H1 (cell line): Measurements from ENCODE around the gene YPEL5. TPM values are rescaled to one million over a fixed set of nuclear protein-coding genes. Genes with fewer than 3 reads are reported as not detected.

Experiments used
- ATF2 ChIP-seq: IDR thresholded peaks from 2 replicates; pipeline ENCODE4 v1.6.1; 2012; ENCODE audit warnings: low read length, inconsistent platforms
- ATF3 ChIP-seq: IDR thresholded peaks from 2 replicates; pipeline ENCODE4 v1.6.1; 2011; ENCODE audit warnings: low read depth, mild to moderate bottlenecking, low read length; ENCODE audit not compliant: insufficient read depth
- CTCF ChIP-seq, 3 experiments: IDR thresholded peaks; 1 replicate in 2 of 3; 2 replicates in 1 of 3; pipeline versions ENCODE4 v1.5.1 to v1.6.1; 2011; ENCODE audit warnings: low read length in 3 of 3, mild to moderate bottlenecking in 3 of 3, inconsistent platforms in 2 of 3, low read depth in 1 of 3, moderate library complexity in 1 of 3; ENCODE audit not compliant: insufficient read depth in 1 of 3; ENCODE audit errors: control extremely low read depth in 1 of 3
- EZH2 ChIP-seq: fragments of 200-600 bp; sonication (generic); IDR thresholded peaks from 2 replicates; pipeline ENCODE4 v1.7.1; 2012; ENCODE audit warnings: low read depth, mild to moderate bottlenecking, moderate library complexity, low read length, inconsistent platforms; ENCODE audit not compliant: severe bottlenecking
- HDAC2 ChIP-seq, 2 experiments: fragments of 300-600 bp in 1 of 2; sonication (generic) in 1 of 2; IDR thresholded peaks; 2 replicates each; pipeline ENCODE4 v1.6.1; 2011 to 2012; ENCODE audit warnings: low read depth in 2 of 2, low read length in 2 of 2, mild to moderate bottlenecking in 2 of 2, moderate library complexity in 2 of 2, borderline replicate concordance in 1 of 2, inconsistent platforms in 1 of 2
- PHF8 ChIP-seq: fragments of 200-600 bp; sonication (generic); conservative IDR thresholded peaks from 2 replicates; pipeline ENCODE4 v1.7.1; 2012; ENCODE audit warnings: low read depth, mild to moderate bottlenecking, inconsistent platforms, low read length, moderate library complexity
- POLR2AphosphoS5 ChIP-seq: IDR thresholded peaks from 2 replicates; pipeline ENCODE4 v1.6.1; 2011; ENCODE audit warnings: low read depth, low read length
- SIN3A ChIP-seq, 2 experiments: IDR thresholded peaks in 1 of 2; conservative IDR thresholded peaks in 1 of 2; 2 replicates each; pipeline ENCODE4 v1.6.1; 2011 to 2012; ENCODE audit warnings: low read length in 2 of 2, improper control_type of control experiment in 1 of 2, low read depth in 1 of 2, mild to moderate bottlenecking in 1 of 2
- polyA plus RNA-seq, 7 experiments: library from polyadenylated mRNA; depleted of rRNA in 3 of 7; stranded (reverse) in 5 of 7; unstranded in 2 of 7; fragments of >200 nt in 5 of 7; fragments of 200-250 nt in 2 of 7; gene quantifications; 1 replicate in 5 of 7; 2 replicates in 1 of 7; 4 replicates in 1 of 7; pipeline versions ENCODE4 v1.2.1 to v1.2.3, GENCODE V29; 2011 to 2013; ENCODE audit warnings: missing spikeins in 2 of 7, mixed read lengths in 2 of 7
- total RNA-seq: library from RNA; stranded (reverse); fragmentation: NEBNext Ultra II Directional; extraction: Animal tissue kit (Norgen Biotek cat#: 25700); gene quantifications from 2 replicates; pipeline ENCODE4 v1.2.1, GENCODE V29; 2021

YPEL5 gene
- total and polyA plus RNA-seq, 2 of the 8 experiments (the other 6 are each of a cell fraction or from before 2014, with no cell fraction given), result 18.5 to 28.0 TPM

GRCh38 chr2:30147715-30148610 is 1.2 kb downstream of the YPEL5 start (continued):
- TF ChIP-seq CTCF (IDR thresholded peaks at IDR 0.05; ENCODE audit: control extremely low read depth in 1 of 3, insufficient read depth in 1 of 3, low read depth in 1 of 3, low read length in 3 of 3) (peak; percentile 20 to 32 (median 31); a peak in 3 of 4 replicates), EZH2 (no peak), SIN3A (conservative IDR thresholded peaks at IDR 0.05 in 1 of 2, IDR thresholded peaks at IDR 0.05 in 1 of 2; ENCODE audit: low read depth in 1 of 2, low read length in 2 of 2) (peak; percentile 74 to 77; a peak in 3 of 4 replicates), ATF3 (peak; percentile 85; the same call in 1 of the 2 replicates), ATF2 (no peak), POLR2AphosphoS5 (no peak), HDAC2 (IDR thresholded peaks at IDR 0.05; ENCODE audit: borderline replicate concordance in 1 of 2, low read depth in 2 of 2, low read length in 2 of 2) (peak in 1 of 2 experiments; percentile 86; a peak in 2 of 4 replicates), PHF8 (peak; percentile 11; the same call in 1 of the 2 replicates)
- TF ChIP-seq, all 59 proteins: peak for 12
